NCI-H2196 treated with DMSO at 0.1 percent for 48 hours (cell line): ENCODE measurements around the gene DCAF4.
"Not testable (repeated sequence)": the region's sequence is repeated elsewhere in the genome, so short reads cannot be mapped to it uniquely, and the experiment has no call there.

Experiments
- DNase-seq: peaks from one replicate; lab custom pipeline; 2025; ENCODE audit not compliant: unreplicated experiment; lab: John Stamatoyannopoulos, UW

Gene DCAF4

GRCh38 chr14:72966038-72966437 lies 39.8 kb downstream of the DCAF4 start:
- DNase-seq, result no peak

GRCh38 chr14:72968316-72968715 lies 42.1 kb downstream of the DCAF4 start:
- no peak for DNase-seq

GRCh38 chr14:72970058-72970630 lies 43.9 kb downstream of the DCAF4 start:
- no peak for DNase-seq

- DNase-seq, result no peak
Observed at GRCh38 chr14:72970824-72971434, 44.7 kb downstream of the DCAF4 start.

GRCh38 chr14:72974661-72975060 lies 48.4 kb downstream of the DCAF4 start:
- no peak for DNase-seq

GRCh38 chr14:72975770-72976169 lies 49.5 kb downstream of the DCAF4 start:
- DNase-seq, result no peak

- DNase-seq, result no peak
Observed at GRCh38 chr14:72978856-72979255, 52.6 kb downstream of the DCAF4 start.

- DNase-seq, result no peak
Observed at GRCh38 chr14:72980863-72981262, 54.6 kb downstream of the DCAF4 start.

GRCh38 chr14:72982146-72982708 lies 56.0 kb downstream of the DCAF4 start:
- no peak for DNase-seq

- no peak for DNase-seq
Observed at GRCh38 chr14:72986214-72986613, 60.0 kb downstream of the DCAF4 start.

GRCh38 chr14:72986857-72987256 lies 60.6 kb downstream of the DCAF4 start:
- no peak for DNase-seq

GRCh38 chr14:72990171-72990570 lies 63.9 kb downstream of the DCAF4 start:
- DNase-seq, result no peak

- DNase-seq, result no peak
Observed at GRCh38 chr14:72996916-72997315, 70.7 kb downstream of the DCAF4 start.

- no peak for DNase-seq
Observed at GRCh38 chr14:72998252-72998903, 72.1 kb downstream of the DCAF4 start.

- DNase-seq, result no peak
Observed at GRCh38 chr14:72999316-72999715, 73.1 kb downstream of the DCAF4 start.

GRCh38 chr14:73000073-73000472 lies 73.8 kb downstream of the DCAF4 start:
- no peak for DNase-seq

GRCh38 chr14:73003681-73004080 lies 77.4 kb downstream of the DCAF4 start:
- no peak for DNase-seq

- DNase-seq, result not testable (repeated sequence)
Observed at GRCh38 chr14:73004641-73005040, 78.4 kb downstream of the DCAF4 start.

GRCh38 chr14:73007835-73008234 lies 81.6 kb downstream of the DCAF4 start:
- no peak for DNase-seq

GRCh38 chr14:73008501-73008900 lies 82.2 kb downstream of the DCAF4 start:
- no peak for DNase-seq
